ENCODE measurements around the gene MREG.

DNA sequence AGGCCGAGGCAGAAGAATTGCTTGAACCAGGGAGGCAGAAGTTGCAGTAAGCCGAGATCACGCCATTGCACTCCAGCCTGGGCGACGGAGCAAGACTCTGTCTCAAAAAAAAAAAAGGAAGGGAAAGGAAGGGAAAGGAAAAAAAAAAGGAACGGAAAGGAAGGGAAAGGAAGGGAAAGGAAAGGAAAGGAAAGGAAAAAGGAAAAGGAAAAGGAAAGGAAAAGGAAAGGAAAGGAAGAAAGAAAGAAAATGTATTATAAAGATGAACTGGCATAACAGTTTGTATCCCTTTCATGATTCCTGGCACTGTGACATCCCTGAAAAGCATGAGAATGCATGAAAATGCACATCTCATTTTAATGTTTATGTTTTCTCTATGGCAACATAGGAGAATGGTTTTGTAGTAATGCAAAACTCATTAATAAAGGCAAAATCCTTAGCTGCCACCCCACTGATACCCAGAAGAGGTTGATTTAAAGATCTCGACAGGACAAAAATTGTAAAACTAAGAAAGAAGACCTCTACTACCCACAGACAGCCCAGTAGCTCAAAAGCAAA lies 11.5 kb upstream of the MREG start:
- TF ChIP-seq YY1 (IDR thresholded peaks at IDR 0.05; ENCODE audit: low read depth): no peak
- TF ChIP-seq, protein P1, sequence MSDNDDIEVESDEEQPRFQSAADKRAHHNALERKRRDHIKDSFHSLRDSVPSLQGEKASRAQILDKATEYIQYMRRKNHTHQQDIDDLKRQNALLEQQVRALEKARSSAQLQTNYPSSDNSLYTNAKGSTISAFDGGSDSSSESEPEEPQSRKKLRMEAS (IDR thresholded peaks at IDR 0.05): no peak
